T1000 (cell line): Measurements from ENCODE around the gene SUPT5H.

Experiments used
- DNase-seq: peaks from one replicate; lab custom pipeline; 2025; ENCODE audit warnings: mixed read lengths; lab: John Stamatoyannopoulos, UW

Gene SUPT5H

DNA sequence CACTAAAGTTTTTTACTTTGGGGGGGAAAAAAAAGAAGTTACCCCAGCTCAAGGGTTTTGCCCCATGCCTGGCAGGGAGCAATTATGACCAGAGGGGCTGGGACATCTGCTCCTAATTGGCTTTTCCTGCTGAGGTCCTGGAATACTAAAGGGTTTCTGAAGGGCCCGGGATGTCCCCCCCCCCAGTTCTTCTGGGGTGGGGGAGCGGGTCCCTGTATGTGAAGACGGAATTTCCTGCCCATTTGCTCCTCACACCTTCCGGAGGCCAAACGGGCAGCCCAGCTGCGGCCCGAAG, 52.3 kb downstream of the SUPT5H start:
- peak; percentile 4 for DNase-seq

GRCh38 chr19:39497996-39498797, 52.8 kb downstream of the SUPT5H start:
- no peak for DNase-seq

GRCh38 chr19:39498798-39499642, 53.6 kb downstream of the SUPT5H start, which contains the start of gene DLL3:
Gene DLL3 (plus strand): TSS chr19:39498947. CDS start chr19:39498975, 28 bp downstream.
- no peak for DNase-seq

GRCh38 chr19:39499932-39500331, 54.5 kb downstream of the SUPT5H start:
- DNase-seq: no peak

- DNase-seq: no peak
Measured at GRCh38 chr19:39500543-39500942, 55.2 kb downstream of the SUPT5H start.

GRCh38 chr19:39501340-39501739, 56.0 kb downstream of the SUPT5H start:
- no peak for DNase-seq

DNA sequence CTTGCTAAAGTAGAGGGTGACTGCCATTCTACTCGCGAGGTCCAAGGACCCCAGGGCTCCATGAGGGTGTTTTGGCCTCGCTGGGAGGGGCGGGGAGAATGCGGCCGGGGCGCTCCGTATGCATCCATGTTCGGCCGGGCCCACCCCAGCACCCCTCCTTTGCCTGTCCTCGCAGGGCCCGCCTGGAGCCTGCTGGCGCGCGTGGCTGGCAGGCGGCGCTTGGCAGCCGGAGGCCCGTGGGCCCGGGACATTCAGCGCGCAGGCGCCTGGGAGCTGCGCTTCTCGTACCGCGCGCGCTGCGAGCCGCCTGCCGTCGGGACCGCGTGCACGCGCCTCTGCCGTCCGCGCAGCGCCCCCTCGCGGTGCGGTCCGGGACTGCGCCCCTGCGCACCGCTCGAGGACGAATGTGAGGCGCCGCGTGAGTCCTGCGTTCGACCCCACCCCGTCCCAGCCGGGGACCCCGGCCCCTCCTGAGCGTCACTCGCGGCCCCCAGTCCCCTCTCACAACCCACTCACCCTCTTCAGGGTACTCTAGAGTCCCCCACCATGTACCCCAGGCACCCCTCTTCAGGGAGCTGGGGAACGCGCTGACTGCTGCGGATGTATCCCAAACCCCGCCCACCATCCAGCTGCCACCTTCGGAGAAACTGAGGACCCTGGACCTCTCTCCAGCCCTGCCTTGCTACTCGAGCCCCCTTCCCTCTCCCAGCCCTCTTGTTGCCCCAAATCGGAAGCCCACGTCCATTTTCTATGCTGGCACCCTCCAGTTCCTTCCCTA, 57.4 kb downstream of the SUPT5H start:
- DNase-seq: peak; percentile 33

- DNase-seq: no peak
Measured at GRCh38 chr19:39506598-39506943, 61.2 kb downstream of the SUPT5H start.

DNA sequence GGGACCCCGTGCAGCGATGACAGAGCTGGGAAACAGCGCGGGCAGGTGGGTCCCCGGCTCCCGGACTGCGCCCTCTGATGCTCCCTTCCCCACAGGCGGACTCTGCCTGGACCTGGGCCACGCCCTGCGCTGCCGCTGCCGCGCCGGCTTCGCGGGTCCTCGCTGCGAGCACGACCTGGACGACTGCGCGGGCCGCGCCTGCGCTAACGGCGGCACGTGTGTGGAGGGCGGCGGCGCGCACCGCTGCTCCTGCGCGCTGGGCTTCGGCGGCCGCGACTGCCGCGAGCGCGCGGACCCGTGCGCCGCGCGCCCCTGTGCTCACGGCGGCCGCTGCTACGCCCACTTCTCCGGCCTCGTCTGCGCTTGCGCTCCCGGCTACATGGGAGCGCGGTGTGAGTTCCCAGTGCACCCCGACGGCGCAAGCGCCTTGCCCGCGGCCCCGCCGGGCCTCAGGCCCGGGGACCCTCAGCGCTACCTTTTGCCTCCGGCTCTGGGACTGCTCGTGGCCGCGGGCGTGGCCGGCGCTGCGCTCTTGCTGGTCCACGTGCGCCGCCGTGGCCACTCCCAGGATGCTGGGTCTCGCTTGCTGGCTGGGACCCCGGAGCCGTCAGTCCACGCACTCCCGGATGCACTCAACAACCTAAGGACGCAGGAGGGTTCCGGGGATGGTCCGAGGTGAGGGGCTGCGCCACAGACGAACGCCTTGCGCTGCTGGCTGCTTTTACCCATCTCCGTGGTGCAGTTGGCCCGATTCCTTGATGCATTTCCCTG, 61.7 kb downstream of the SUPT5H start:
- peak; percentile 65 for DNase-seq

DNA sequence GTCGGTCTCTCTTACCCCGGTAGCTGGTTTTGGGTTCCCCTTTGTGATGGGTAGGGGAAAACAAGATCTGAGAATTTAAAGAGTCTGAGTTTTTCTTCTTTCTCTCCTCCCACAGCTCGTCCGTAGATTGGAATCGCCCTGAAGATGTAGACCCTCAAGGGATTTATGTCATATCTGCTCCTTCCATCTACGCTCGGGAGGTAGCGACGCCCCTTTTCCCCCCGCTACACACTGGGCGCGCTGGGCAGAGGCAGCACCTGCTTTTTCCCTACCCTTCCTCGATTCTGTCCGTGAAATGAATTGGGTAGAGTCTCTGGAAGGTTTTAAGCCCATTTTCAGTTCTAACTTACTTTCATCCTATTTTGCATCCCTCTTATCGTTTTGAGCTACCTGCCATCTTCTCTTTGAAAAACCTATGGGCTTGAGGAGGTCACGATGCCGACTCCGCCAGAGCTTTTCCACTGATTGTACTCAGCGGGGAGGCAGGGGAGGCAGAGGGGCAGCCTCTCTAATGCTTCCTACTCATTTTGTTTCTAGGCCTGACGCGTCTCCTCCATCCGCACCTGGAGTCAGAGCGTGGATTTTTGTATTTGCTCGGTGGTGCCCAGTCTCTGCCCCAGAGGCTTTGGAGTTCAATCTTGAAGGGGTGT, 62.5 kb downstream of the SUPT5H start:
- DNase-seq: no peak

GRCh38 chr19:39508629-39509028, 63.2 kb downstream of the SUPT5H start:
- DNase-seq: no peak

DNA sequence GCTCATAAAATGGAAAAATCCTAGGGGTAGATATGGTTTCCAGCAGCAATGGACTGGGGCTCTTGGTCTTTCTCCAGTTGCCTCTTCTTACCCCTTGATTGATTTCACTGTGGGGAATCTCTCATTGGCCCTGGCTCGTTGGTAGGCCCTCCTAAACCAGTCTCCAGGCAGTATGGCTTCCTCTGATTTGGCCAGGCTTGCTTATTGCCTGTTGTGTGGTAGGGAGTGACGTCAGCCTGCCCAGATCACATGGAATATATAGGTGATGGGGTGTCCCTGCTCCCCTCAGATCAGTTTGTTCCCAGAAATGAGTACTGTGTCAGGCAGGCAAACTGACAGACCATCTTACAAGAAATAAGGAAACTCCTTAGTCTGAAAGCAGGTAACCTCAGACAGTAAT, 63.9 kb downstream of the SUPT5H start:
- DNase-seq: no peak

GRCh38 chr19:39512988-39513387, 67.6 kb downstream of the SUPT5H start:
- DNase-seq: no peak

DNA sequence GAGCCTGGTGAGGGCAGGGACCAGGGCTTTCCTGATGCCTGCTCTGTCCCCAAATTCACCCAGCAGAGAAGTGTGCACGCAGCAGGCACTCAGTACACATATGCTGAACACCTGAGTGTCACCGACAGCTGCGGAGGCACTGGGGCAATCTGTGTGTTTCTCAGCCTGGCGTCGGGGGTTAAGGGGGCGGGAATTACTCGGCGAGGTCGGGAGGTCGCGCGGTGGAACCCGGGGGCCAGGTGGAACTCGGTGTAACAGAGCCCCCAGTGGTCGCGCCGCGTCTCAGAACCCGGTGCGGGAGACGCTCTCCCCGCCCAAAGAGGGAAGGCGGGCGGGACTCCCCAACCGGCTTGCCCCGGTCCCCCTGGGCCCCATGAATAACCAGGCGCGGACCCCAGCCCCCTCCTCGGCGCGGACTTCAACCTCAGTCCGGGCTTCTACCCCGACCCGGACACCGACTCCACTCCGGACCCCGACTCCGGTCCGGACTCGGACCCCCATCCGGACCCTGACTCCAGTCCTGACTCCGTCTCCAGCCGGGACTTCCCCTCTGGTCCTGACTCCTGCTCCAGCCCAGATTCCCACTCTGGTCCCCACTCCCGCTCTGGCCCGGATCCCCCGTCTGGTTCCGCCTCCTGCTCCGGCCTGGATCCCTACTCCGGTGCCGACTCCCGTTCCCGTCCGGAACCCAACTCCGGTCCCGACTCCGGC, 69.6 kb downstream of the SUPT5H start, which contains the start of gene SELENOV:
SELENOV (plus strand) TSS at position 300 of the 711 bp plus-strand sequence; CDS start at position 374, 74 bp downstream.
- DNase-seq: no peak

DNA sequence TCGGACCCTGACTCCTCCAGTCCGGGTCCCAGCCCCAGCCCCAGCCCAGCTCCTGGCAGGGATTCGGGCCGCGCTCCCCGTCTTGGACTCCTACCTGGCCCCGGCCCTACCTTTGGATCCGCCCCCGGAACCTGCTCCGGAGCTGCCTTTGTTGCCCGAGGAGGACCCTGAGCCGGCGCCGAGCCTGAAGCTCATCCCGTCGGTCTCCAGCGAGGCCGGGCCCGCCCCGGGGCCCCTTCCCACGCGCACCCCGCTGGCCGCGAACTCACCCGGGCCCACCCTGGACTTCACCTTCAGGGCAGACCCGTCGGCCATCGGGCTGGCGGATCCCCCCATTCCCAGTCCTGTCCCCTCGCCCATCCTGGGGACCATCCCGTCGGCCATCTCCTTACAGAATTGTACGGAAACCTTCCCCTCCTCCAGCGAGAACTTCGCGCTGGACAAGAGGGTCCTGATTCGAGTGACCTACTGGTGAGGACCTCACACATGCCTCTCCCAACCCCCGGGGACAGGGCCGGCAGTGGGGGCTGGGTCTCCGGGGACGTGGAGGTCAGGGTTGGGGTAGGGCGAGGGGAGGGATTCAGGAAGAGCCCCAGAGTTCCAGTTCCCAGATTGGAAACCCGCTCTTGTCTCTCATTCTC, 70.3 kb downstream of the SUPT5H start:
- DNase-seq: no peak

DNA sequence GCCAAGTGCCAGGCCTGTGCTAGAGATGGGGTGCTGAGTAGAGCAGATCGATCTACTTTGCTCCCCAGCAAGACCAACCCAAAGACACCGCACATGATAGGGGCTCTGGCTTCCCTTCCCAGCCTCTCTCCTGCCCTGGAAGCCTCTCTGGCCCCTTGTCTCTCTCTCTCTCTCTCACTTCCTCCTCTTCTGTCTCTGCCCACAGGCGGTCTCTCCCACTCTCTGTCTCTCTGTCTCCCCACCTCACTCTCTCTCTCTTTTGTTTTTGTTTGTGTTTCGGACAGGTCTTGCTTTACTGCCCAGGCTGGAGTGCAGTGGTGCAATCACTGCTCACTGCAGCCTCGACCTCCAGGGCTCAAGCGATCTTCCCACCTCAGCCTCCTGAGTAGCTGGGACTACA, 70.9 kb downstream of the SUPT5H start:
- no peak for DNase-seq

- no peak for DNase-seq
Measured at GRCh38 chr19:39517432-39517831, 72.0 kb downstream of the SUPT5H start.

DNA sequence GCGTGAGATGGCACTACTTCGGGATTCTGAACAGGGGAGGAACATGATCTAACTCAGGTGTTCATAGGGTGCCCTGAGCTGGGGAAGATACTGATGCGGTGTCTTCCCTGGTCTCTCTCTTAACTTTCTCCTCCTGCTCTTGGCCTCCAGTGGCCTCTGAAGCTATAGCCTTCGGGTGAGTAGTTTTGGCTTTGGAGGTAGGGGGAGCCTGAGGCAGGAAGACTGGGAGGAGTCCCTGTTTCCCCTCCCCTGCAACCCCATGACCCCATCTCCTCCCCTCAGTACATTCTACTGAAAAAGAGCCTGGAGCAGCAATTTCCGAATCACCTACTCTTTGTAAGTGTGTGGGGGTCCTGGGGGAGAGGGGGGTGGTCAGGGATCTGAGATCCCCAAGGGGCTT, 73.1 kb downstream of the SUPT5H start:
- no peak for DNase-seq

DNA sequence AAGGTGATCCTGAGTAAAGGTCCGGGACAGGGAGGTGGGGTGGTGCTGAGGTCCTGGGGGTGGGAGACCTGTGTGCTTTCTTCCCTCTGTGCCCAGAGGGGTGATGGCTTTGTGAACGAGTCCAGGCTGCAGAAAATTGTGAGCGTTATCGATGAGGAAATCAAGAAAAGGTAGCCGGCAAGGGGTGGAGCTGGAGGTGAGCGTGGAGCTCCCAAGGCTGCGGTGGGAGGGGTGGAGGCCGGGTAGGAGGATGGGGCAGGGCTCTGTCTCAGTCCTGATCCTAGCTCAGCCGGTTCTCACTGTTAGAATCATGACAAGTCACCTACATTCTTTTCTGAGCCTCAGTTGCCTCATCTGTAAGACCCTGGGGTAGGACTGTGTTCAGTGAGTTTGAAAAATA, 73.6 kb downstream of the SUPT5H start:
- DNase-seq: no peak
